Measurements from ENCODE around the gene SIK3. TPM values are rescaled to one million over a fixed set of nuclear protein-coding genes. Genes with fewer than 3 reads are reported as not detected.

The SIK3 gene
- total and polyA plus RNA-seq, 2 donors (not counting 3 experiments of a cell fraction or from before 2014, with no cell fraction given): 10.3 to 21.3 TPM

DNA sequence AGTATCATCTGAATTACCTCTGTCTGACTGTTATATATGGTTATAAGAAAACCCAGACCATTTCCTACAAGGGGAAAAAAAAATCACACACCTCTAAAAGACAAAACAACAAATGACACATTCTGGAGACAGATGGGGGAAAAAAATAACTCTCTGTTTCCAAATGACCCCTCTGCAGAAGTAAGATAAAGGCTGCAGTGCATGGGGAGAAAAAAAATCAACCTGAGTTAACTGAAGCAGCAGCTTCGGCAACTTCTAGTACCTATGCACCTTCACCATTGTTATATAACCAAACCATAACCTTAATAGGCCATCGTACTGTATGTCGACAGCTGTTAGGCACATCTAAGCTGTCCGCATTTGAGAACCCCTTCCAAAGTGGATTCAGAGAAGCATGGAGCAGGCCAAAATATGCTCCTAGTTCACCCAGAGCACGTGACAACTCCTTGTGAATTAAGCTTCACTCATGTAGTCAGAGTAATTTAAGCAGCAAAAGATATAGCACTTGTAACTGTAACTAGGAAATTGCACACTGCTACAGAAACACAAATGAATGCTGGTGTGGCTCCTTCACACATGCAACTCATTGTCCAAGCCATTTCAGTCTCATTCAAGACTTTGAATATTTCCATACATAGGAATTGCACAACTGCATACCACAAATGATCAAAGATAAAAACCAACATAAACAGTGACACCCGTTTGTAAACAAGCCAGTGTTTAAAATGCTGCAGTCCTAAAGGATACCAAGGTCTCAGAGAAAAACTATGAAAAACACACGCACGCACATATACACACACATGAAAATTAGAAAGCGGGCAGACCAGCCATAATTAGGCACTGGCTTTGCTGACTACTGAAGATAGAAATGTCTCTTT is 2.7 kb downstream of the SIK3 start:
- CTCF ChIA-PET: interaction anchor here (1.2 to 4.8 kb wide), 3 partner anchors 19 to 305 kb away, joined by 3 to 38 read pairs (median 5); partner anchors contain the start of gene APOA5
- Histone ChIP-seq H3K27ac (ENCODE audit: insufficient read depth, low read depth, low read length) (no peak overlapping the region), H4K20me1 (replicated peaks; ENCODE audit: control insufficient read depth, extremely low read depth, insufficient read depth, low read length) (no peaks in the 10 kb centered on the region)

More for the DNA sequence above, 2.7 kb downstream of the SIK3 start:
- Histone ChIP-seq H3K27me3 (ENCODE audit: control insufficient read depth in 2 of 2, insufficient read depth in 2 of 2, low read length in 2 of 2) (no peaks in the 10 kb centered on the region), H2AFZ (ENCODE audit: low read depth, low read length) (no peak overlapping the region), H3K4me2 (ENCODE audit: insufficient read depth, low read length) (no peak overlapping the region), H3K79me2 (ENCODE audit: control insufficient read depth, insufficient read depth, low read length) (peaks cover 18% of the 10 kb centered on the region), H3K9ac (replicated peaks; ENCODE audit: extremely low read depth, insufficient read depth, low read length) (no peak overlapping the region), H3K36me3 (ENCODE audit: control insufficient read depth in 2 of 2, extremely low read depth in 1 of 2, insufficient read depth in 2 of 2, low read length in 2 of 2) (no peaks in the 10 kb centered on the region), H3K4me3 (replicated peaks in 1 of 3; ENCODE audit: insufficient read depth in 1 of 3, low read depth in 1 of 3, low read length in 3 of 3) (no peak overlapping the region), H3K9me3 (replicated peaks; ENCODE audit: control insufficient read depth, insufficient read depth, low read length) (no peaks in the 10 kb centered on the region), H3K4me1 (ENCODE audit: control insufficient read depth, extremely low read depth, insufficient read depth, low read length) (peaks cover 17% of the 10 kb centered on the region), H3K9me1 (replicated peaks; ENCODE audit: control insufficient read depth, extremely low read depth, insufficient read depth, low read length) (no peaks in the 10 kb centered on the region)
- intact Hi-C loops (cut with micrococcal nuclease) (loop anchor here (5.0 kb wide), 2 partner anchors 58 to 83 kb away; no protein-coding TSS in a partner anchor), dilution Hi-C loops (cut with MboI; ENCODE audit: extremely low pct_ligation_motif_present, low sequenced_read_pairs) (no loop called here)
- TF ChIP-seq JUN (IDR thresholded peaks at IDR 0.05; ENCODE audit: borderline replicate concordance, insufficient read depth, insufficient read length, low read depth): no peak
- no peak for TF ChIP-seq EZH2 (IDR thresholded peaks at IDR 0.05; ENCODE audit: borderline replicate concordance, low read depth, low read length, severe bottlenecking)
- no peak for TF ChIP-seq FOS (IDR thresholded peaks at IDR 0.05; ENCODE audit: borderline replicate concordance, insufficient read depth, low read length)
- TF ChIP-seq, protein P1, sequence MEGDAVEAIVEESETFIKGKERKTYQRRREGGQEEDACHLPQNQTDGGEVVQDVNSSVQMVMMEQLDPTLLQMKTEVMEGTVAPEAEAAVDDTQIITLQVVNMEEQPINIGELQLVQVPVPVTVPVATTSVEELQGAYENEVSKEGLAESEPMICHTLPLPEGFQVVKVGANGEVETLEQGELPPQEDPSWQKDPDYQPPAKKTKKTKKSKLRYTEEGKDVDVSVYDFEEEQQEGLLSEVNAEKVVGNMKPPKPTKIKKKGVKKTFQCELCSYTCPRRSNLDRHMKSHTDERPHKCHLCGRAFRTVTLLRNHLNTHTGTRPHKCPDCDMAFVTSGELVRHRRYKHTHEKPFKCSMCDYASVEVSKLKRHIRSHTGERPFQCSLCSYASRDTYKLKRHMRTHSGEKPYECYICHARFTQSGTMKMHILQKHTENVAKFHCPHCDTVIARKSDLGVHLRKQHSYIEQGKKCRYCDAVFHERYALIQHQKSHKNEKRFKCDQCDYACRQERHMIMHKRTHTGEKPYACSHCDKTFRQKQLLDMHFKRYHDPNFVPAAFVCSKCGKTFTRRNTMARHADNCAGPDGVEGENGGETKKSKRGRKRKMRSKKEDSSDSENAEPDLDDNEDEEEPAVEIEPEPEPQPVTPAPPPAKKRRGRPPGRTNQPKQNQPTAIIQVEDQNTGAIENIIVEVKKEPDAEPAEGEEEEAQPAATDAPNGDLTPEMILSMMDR (IDR thresholded peaks at IDR 0.05; ENCODE audit: extremely low read depth in 1 of 2, insufficient read depth in 1 of 2, low read depth in 1 of 2, low read length in 2 of 2): no peak
- no peak for TF ChIP-seq MYC (IDR thresholded peaks at IDR 0.05; ENCODE audit: low read depth, low read length)
- no peak for TF ChIP-seq POLR2AphosphoS5 (IDR thresholded peaks at IDR 0.05; ENCODE audit: insufficient read depth, low read depth, low read length)
- TF ChIP-seq, protein P2, sequence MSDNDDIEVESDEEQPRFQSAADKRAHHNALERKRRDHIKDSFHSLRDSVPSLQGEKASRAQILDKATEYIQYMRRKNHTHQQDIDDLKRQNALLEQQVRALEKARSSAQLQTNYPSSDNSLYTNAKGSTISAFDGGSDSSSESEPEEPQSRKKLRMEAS (IDR thresholded peaks at IDR 0.05; ENCODE audit: insufficient read depth, insufficient read length): no peak
- TF ChIP-seq GATA2 (IDR thresholded peaks at IDR 0.05; ENCODE audit: insufficient read depth, insufficient read length, low read depth, low read length): no peak
- no peak for TF ChIP-seq POLR2A (IDR thresholded peaks at IDR 0.05; ENCODE audit: low read depth, low read length)
- no peak for DNase-seq (ENCODE audit: low read depth, low spot score)
- POLR2A ChIA-PET: no interaction called here
- no TSS peak for BruUV-seq (replicated peaks)
- no peak for FAIRE-seq

Measured in endothelial cell of umbilical vein (primary cell).